ENCODE data around the gene GPR45.

Gene GPR45

GRCh38 chr2:105241443-105241842, at the start of gene GPR45:
GPR45 (plus strand) TSS chr2:105241743; CDS start chr2:105241859, 116 bp downstream.
- DNase-seq: no peak
- in situ Hi-C loops (cut with HindIII; ENCODE audit: low pct_ligation_motif_present, low pct_unique_long_range_greater_than_20kb, low sequenced_read_pairs): loop anchor here (25.0 kb wide), 1 partner anchor 129 kb away; no protein-coding TSS in a partner anchor

GRCh38 chr2:105194022-105194675, 47.4 kb upstream of the GPR45 start:
- in situ Hi-C loops (cut with HindIII; ENCODE audit: low pct_ligation_motif_present, low pct_unique_long_range_greater_than_20kb, low sequenced_read_pairs): no loop called here
- DNase-seq: no peak

- in situ Hi-C loops (cut with HindIII; ENCODE audit: low pct_ligation_motif_present, low pct_unique_long_range_greater_than_20kb, low sequenced_read_pairs): no loop called here
- DNase-seq: no peak
These were observed 44.9 kb upstream of the GPR45 start for GRCh38 chr2:105196651-105197050.

GRCh38 chr2:105215586-105216192, 25.9 kb upstream of the GPR45 start:
- no peak for DNase-seq
- in situ Hi-C loops (cut with HindIII; ENCODE audit: low pct_ligation_motif_present, low pct_unique_long_range_greater_than_20kb, low sequenced_read_pairs): no loop called here

- DNase-seq: no peak
- in situ Hi-C loops (cut with HindIII; ENCODE audit: low pct_ligation_motif_present, low pct_unique_long_range_greater_than_20kb, low sequenced_read_pairs): no loop called here
These were observed 20.9 kb upstream of the GPR45 start for GRCh38 chr2:105220604-105221003.

- in situ Hi-C loops (cut with HindIII; ENCODE audit: low pct_ligation_motif_present, low pct_unique_long_range_greater_than_20kb, low sequenced_read_pairs): no loop called here
- DNase-seq: no peak
These were observed 17.1 kb upstream of the GPR45 start for GRCh38 chr2:105224444-105224843.

- in situ Hi-C loops (cut with HindIII; ENCODE audit: low pct_ligation_motif_present, low pct_unique_long_range_greater_than_20kb, low sequenced_read_pairs): loop anchor here (25.0 kb wide), 1 partner anchor 119 kb away; no protein-coding TSS in a partner anchor
- no peak for DNase-seq
These were observed 10.3 kb upstream of the GPR45 start for GRCh38 chr2:105231232-105231619.

GRCh38 chr2:105235388-105236059, 6.0 kb upstream of the GPR45 start:
- DNase-seq: peak; percentile 92

GRCh38 chr2:105236060-105236424, 5.5 kb upstream of the GPR45 start:
- no peak for DNase-seq
- in situ Hi-C loops (cut with HindIII; ENCODE audit: low pct_ligation_motif_present, low pct_unique_long_range_greater_than_20kb, low sequenced_read_pairs): loop anchor here (25.0 kb wide), 1 partner anchor 124 kb away; no protein-coding TSS in a partner anchor

More at GRCh38 chr2:105235388-105236059, 6.0 kb upstream of the GPR45 start:
- in situ Hi-C loops (cut with HindIII; ENCODE audit: low pct_ligation_motif_present, low pct_unique_long_range_greater_than_20kb, low sequenced_read_pairs): loop anchor here (25.0 kb wide), 1 partner anchor 123 kb away; no protein-coding TSS in a partner anchor

- no peak for DNase-seq
- in situ Hi-C loops (cut with HindIII; ENCODE audit: low pct_ligation_motif_present, low pct_unique_long_range_greater_than_20kb, low sequenced_read_pairs): loop anchor here (25.0 kb wide), 1 partner anchor 125 kb away; no protein-coding TSS in a partner anchor
These were observed 4.3 kb upstream of the GPR45 start for GRCh38 chr2:105237045-105237765.

GRCh38 chr2:105238664-105239240, 2.8 kb upstream of the GPR45 start:
- peak; percentile 93 for DNase-seq
- in situ Hi-C loops (cut with HindIII; ENCODE audit: low pct_ligation_motif_present, low pct_unique_long_range_greater_than_20kb, low sequenced_read_pairs): loop anchor here (25.0 kb wide), 1 partner anchor 126 kb away; no protein-coding TSS in a partner anchor

GRCh38 chr2:105239924-105240323, 1.6 kb upstream of the GPR45 start:
- DNase-seq: peak; percentile 99
- in situ Hi-C loops (cut with HindIII; ENCODE audit: low pct_ligation_motif_present, low pct_unique_long_range_greater_than_20kb, low sequenced_read_pairs): loop anchor here (25.0 kb wide), 1 partner anchor 128 kb away; no protein-coding TSS in a partner anchor

- no peak for DNase-seq
- in situ Hi-C loops (cut with HindIII; ENCODE audit: low pct_ligation_motif_present, low pct_unique_long_range_greater_than_20kb, low sequenced_read_pairs): loop anchor here (25.0 kb wide), 1 partner anchor 130 kb away; no protein-coding TSS in a partner anchor
These were observed 897 bp downstream of the GPR45 start for GRCh38 chr2:105242286-105242993.

- in situ Hi-C loops (cut with HindIII; ENCODE audit: low pct_ligation_motif_present, low pct_unique_long_range_greater_than_20kb, low sequenced_read_pairs): loop anchor here (25.0 kb wide), 1 partner anchor 132 kb away; no protein-coding TSS in a partner anchor
- DNase-seq: peak; percentile 37
These were observed 2.4 kb downstream of the GPR45 start for GRCh38 chr2:105243961-105244360.

GRCh38 chr2:105244451-105244850, 2.9 kb downstream of the GPR45 start:
- in situ Hi-C loops (cut with HindIII; ENCODE audit: low pct_ligation_motif_present, low pct_unique_long_range_greater_than_20kb, low sequenced_read_pairs): loop anchor here (25.0 kb wide), 1 partner anchor 132 kb away; no protein-coding TSS in a partner anchor
- no peak for DNase-seq

- DNase-seq: no peak
- in situ Hi-C loops (cut with HindIII; ENCODE audit: low pct_ligation_motif_present, low pct_unique_long_range_greater_than_20kb, low sequenced_read_pairs): loop anchor here (25.0 kb wide), 1 partner anchor 136 kb away; no protein-coding TSS in a partner anchor
These were observed 7.0 kb downstream of the GPR45 start for GRCh38 chr2:105248316-105249070.

- in situ Hi-C loops (cut with HindIII; ENCODE audit: low pct_ligation_motif_present, low pct_unique_long_range_greater_than_20kb, low sequenced_read_pairs): loop anchor here (25.0 kb wide), 1 partner anchor 137 kb away; no protein-coding TSS in a partner anchor
- DNase-seq: no peak
These were observed 7.6 kb downstream of the GPR45 start for GRCh38 chr2:105249181-105249580.
